Panc1 (cell line): ENCODE measurements around the gene GPRC5A. TPM values are rescaled to one million over a fixed set of nuclear protein-coding genes. Genes with fewer than 3 reads are reported as not detected.
A peak's percentile ranks its signal among the peaks of the same experiment; 100 is the strongest.

Source experiments
- ATAC-seq: fragments of 200-7000 bp; cut with Tn5 transposase; 2 replicates; pipeline ENCODE4 v1.9.1; 2020; ENCODE audit warnings: mild to moderate bottlenecking, moderate library complexity
- BruUV-seq: library from RNA; stranded (reverse); fragments of 400-500 nt; replicated peaks from 2 replicates; lab custom pipeline; 2021; lab: Mats Ljungman, UMichigan
- CTCF ChIA-PET: fragments of 300-600 bp; sonication (Branson Sonifier 250); formaldehyde crosslinking; loops from one replicate; lab custom pipeline; 2022; ENCODE audit warnings: antibody characterized with exemption; lab: Charles Lee
- POLR2A ChIA-PET: fragments of 300-600 bp; sonication (Branson Sonifier 250); formaldehyde crosslinking; loops from one replicate; lab custom pipeline; 2022; ENCODE audit warnings: antibody characterized with exemption; lab: Charles Lee
- DNase-seq: peaks from one replicate; pipeline ENCODE4 v3.0.0-alpha.2; 2010; ENCODE audit warnings: low read depth, low spot score
- H3K27ac ChIP-seq: 2 replicates; pipeline ENCODE4 v1.5.1; 2011; ENCODE audit warnings: mild to moderate bottlenecking, low read length, inconsistent platforms
- H3K27me3 ChIP-seq: fragments of 200-500 bp; sonication (Bioruptor generic); 2 replicates; pipeline ENCODE4 v1.6.0; 2014; ENCODE audit warnings: low read length, inconsistent platforms; ENCODE audit not compliant: control insufficient read depth, insufficient read depth
- H3K36me3 ChIP-seq: fragments of 200-500 bp; sonication (Bioruptor generic); 2 replicates; pipeline ENCODE4 v1.5.1; 2014; ENCODE audit warnings: inconsistent platforms, mild to moderate bottlenecking, low read length, moderate library complexity; ENCODE audit not compliant: control insufficient read depth, insufficient read depth
- H3K4me1 ChIP-seq: 2 replicates; pipeline ENCODE4 v1.5.1; 2011; ENCODE audit warnings: inconsistent platforms, mild to moderate bottlenecking, low read length, moderate library complexity; ENCODE audit not compliant: control insufficient read depth, insufficient read depth
- H3K4me3 ChIP-seq, 2 experiments: 2 replicates each; pipeline ENCODE4 v1.5.1; 2011 to 2012; ENCODE audit warnings: low read depth in 2 of 2, low read length in 2 of 2, mild to moderate bottlenecking in 2 of 2, inconsistent platforms in 1 of 2, moderate library complexity in 1 of 2
- H3K9me3 ChIP-seq: fragments of 200-500 bp; sonication (Bioruptor generic); 2 replicates; pipeline ENCODE4 v1.5.1; 2014; ENCODE audit warnings: low read depth, mild to moderate bottlenecking, inconsistent platforms, low read length, moderate library complexity; ENCODE audit not compliant: control insufficient read depth, insufficient read depth
- CTCF ChIP-seq: fragments of 450-650 bp; IDR thresholded peaks from 2 replicates; pipeline ENCODE4 v1.5.1; 2017; ENCODE audit warnings: mild to moderate bottlenecking
- POLR2AphosphoS5 ChIP-seq: IDR thresholded peaks from 2 replicates; pipeline ENCODE4 v1.6.1; 2012; ENCODE audit warnings: mild to moderate bottlenecking, low read depth, low read length, moderate library complexity
- REST ChIP-seq, 2 experiments: IDR thresholded peaks; 2 replicates each; pipeline ENCODE4 v1.6.1; 2011 to 2012; ENCODE audit warnings: low read depth in 2 of 2, control low read depth in 1 of 2, low read length in 1 of 2, mild to moderate bottlenecking in 1 of 2, moderate library complexity in 1 of 2; ENCODE audit not compliant: insufficient read depth in 1 of 2
- SIN3A ChIP-seq: IDR thresholded peaks from 2 replicates; pipeline ENCODE4 v1.6.1; 2012; ENCODE audit warnings: low read depth, mild to moderate bottlenecking, low read length, moderate library complexity, borderline replicate concordance; ENCODE audit not compliant: insufficient read depth
- TCF7L2 ChIP-seq: IDR thresholded peaks from 2 replicates; pipeline ENCODE4 v1.6.1; 2011; ENCODE audit warnings: mild to moderate bottlenecking, low read depth, low read length, inconsistent platforms
- in situ Hi-C: cut with HindIII; loops from 2 replicates; pipeline ENCODE4 v1.10.0; 2016; ENCODE audit warnings: low sequenced_read_pairs, low pct_unique_long_range_greater_than_20kb
- intact Hi-C: fragments of 100-400 bp; cut with micrococcal nuclease; formaldehyde crosslinking; loops from one replicate; pipeline ENCODE4 v1.10.0; 2022; ENCODE audit not compliant: unreplicated experiment
- total RNA-seq: library from RNA; stranded (reverse); gene quantifications from one replicate; pipeline ENCODE4 v1.2.1, GENCODE V29; 2021; ENCODE audit not compliant: unreplicated experiment

GPRC5A gene
- total RNA-seq, 1 experiment from 2014 or later = 648 TPM

GRCh38 chr12:12938541-12938940 is 47.2 kb downstream of the GPRC5A start:
- ChIA-PET CTCF (no interaction called here), POLR2A (interaction anchor here (0.6 kb wide), 1 partner anchor 549 kb away, joined by 3 read pairs; no protein-coding TSS in a partner anchor)
- Histone ChIP-seq H3K27ac (no peak overlapping the region), H3K9me3 (no peaks in the 10 kb centered on the region), H3K4me1 (no peaks in the 10 kb centered on the region), H3K27me3 (no peaks in the 10 kb centered on the region), H3K36me3 (no peaks in the 10 kb centered on the region), H3K4me3 (no peak overlapping the region)
- TF ChIP-seq TCF7L2 = no peak
- no peak for TF ChIP-seq CTCF
- no peak for TF ChIP-seq REST (IDR thresholded peaks at IDR 0.05; ENCODE audit: insufficient read depth in 1 of 2, low read depth in 2 of 2, low read length in 1 of 2)
- no peak for TF ChIP-seq POLR2AphosphoS5
- TF ChIP-seq SIN3A = no peak
- no peak for ATAC-seq
- in situ Hi-C loops (no loop called here), intact Hi-C loops (no loop called here)
- no TSS peak for BruUV-seq
- DNase-seq = no peak

- no peak for TF ChIP-seq TCF7L2
- TF ChIP-seq REST (IDR thresholded peaks at IDR 0.05; ENCODE audit: insufficient read depth in 1 of 2, low read depth in 2 of 2, low read length in 1 of 2) = no peak
- no peak for TF ChIP-seq CTCF
Measured at GRCh38 chr12:12939888-12940287, 48.5 kb downstream of the GPRC5A start.

More at GRCh38 chr12:12939888-12940287, 48.5 kb downstream of the GPRC5A start:
- ChIA-PET CTCF (no interaction called here), POLR2A (no interaction called here)
- H3K36me3 ChIP-seq = no peaks in the 10 kb centered on the region
- no peaks in the 10 kb centered on the region for H3K9me3 ChIP-seq
- no peak overlapping the region for H3K27ac ChIP-seq
- H3K27me3 ChIP-seq = no peaks in the 10 kb centered on the region
- ATAC-seq (no peak), DNase-seq (no peak)
- in situ Hi-C loops = no loop called here
- no peaks in the 10 kb centered on the region for H3K4me1 ChIP-seq
- intact Hi-C loops = no loop called here
- BruUV-seq = TSS peak; percentile 27
- H3K4me3 ChIP-seq = no peak overlapping the region
